HG03354 (cell line): Measurements from ENCODE around the gene PTPRG.

Experiments used
- ATAC-seq: cut with Tn5 transposase; IDR thresholded peaks from one replicate; pipeline ENCODE4 v1.9.1; 2021; ENCODE audit warnings: mild to moderate bottlenecking; ENCODE audit not compliant: unreplicated experiment, poor library complexity, severe bottlenecking

PTPRG gene

GRCh38 chr3:61560517-61561373 is 626 bp upstream of the PTPRG start:
- peak; percentile 58 for ATAC-seq

- ATAC-seq = no peak
Observed at GRCh38 chr3:61562042-61562720, 810 bp downstream of the PTPRG start.

DNA sequence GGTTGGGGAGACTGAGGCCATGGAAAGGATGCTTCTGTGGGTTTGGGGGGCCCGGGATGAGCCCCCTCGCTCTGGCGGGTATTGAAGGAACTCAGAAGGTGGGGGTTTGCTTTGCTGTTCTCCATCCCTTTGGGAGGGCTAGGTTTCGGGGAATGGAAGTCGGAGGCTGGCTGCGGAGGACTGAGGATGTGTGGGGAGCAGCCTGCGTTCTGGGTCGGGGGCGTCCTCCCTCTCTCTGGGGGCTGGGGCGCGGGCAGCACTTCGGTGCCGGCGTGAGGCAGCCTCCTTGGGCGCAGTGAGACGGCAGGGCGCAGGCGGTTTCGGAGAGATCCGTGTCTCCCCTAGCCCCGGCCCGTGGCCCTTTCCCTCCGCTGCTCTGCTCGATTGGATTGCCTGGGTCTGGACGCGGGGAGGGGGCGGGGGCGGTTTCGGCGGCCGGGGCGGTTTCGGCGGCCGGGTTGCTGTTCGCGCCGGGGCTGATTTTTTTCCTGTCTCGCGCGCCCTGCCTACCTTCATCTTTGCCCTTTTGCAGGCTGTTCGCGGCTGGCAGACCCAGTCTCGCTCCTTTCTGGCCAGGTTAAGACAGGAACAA is 1.4 kb downstream of the PTPRG start:
- no peak for ATAC-seq

DNA sequence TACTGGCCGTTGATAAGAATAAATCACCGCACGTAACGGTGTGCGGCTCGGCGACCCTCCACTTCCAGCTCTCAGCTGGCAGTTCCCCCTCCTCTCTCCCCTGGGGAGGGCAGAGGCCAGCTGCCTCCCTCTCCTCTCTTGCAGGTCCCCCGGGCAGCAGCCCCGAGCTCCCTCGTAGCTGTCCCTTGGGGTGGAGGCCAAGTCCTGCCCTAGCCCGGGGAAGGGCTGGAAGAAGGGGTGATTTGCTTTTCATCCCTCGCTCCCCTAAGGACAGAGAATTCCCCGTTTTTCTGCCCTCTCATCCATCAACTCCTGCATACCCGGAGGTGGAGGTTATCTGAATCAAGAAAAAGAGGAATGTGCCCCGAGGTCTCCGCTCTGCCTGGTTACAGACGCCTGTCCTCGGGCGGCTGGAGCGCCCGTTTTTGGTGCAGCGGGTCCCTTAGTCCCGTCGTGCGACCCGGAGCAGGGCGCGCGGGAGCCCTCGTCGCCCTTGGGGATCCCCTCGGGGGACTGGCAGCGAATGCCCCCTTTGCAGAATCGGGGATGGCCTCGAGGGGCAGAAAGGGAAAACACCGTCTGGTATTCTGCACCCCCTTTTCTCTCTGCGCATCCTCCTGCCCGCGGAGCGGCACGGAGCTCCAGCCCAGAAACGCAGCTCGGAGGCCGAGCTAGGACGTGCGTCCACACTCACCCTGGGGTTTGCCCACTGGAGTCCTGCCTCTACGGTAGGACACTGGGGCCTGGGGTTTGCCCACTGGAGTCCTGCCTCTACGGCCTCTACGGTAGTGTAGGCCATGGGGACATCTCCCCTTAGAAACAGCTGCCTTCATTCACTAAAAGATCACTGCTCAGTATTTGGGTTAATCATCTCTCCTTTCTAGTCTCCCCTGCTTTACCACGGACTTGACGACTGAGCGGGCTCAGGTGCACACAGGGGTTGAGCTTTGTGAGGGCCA is 2.2 kb downstream of the PTPRG start:
- ATAC-seq = no peak

- no peak for ATAC-seq
Observed at GRCh38 chr3:61564395-61565059, 3.2 kb downstream of the PTPRG start.

- ATAC-seq = no peak
Observed at GRCh38 chr3:61565569-61565968, 4.2 kb downstream of the PTPRG start.

GRCh38 chr3:61568127-61568526 is 6.8 kb downstream of the PTPRG start:
- no peak for ATAC-seq

GRCh38 chr3:61569856-61570580 is 8.6 kb downstream of the PTPRG start:
- ATAC-seq = no peak

DNA sequence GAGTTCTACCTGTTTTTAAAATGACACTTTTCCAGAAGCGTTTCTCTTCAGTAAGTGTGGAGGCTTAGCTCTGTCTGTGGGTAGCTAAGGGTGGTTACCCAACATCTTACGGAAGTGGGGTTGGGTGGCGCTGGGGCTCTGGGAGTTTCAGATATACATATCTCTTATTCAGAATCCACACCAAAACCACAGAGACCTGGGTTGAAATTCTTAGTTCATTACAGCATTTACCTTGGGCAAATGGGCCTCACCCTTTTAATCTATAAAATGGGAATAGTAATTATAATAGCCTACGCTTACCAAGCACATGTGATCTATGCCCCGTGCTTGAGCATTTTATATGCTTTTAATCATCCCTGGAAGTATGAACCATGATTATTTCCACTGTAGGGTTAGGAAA is 9.4 kb downstream of the PTPRG start:
- no peak for ATAC-seq

DNA sequence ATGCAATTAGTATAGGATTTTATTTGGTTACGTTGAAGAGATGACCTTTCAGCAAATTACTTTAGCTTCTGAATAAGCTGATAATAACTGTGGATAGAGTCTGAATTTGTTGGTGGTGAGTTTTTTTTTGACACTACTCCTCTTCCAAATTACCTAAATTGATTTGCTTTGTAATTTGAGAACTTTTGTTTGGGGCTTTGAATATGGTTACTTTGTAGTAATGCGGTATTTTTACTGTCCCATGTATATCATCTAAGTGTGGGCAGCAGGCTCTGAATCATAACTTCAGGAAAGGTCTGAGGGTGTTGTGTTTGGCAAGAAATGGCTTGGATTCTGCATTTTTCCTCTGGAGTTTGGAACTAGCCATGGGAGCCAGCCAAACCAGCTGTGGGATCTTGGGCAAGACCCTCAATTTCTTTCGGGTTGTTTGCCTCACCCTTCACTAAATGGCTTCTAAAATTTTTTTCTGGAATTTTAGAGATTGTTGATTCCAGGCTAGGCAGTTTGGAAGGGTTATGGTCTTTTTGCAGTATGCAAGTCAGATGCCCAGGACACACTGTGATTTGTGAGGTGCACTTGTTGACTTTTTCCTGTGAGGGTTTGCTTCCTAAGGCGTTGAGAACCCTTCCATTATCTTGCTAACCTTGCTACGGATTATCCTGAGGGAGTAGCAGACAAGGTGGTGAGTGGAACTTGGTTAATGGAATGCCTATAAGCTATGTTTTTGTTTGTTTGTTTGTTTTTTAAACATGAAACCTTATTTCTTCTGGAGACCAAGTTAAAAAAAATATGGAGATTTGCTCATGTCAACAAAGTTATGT is 10.4 kb downstream of the PTPRG start:
- ATAC-seq = no peak

DNA sequence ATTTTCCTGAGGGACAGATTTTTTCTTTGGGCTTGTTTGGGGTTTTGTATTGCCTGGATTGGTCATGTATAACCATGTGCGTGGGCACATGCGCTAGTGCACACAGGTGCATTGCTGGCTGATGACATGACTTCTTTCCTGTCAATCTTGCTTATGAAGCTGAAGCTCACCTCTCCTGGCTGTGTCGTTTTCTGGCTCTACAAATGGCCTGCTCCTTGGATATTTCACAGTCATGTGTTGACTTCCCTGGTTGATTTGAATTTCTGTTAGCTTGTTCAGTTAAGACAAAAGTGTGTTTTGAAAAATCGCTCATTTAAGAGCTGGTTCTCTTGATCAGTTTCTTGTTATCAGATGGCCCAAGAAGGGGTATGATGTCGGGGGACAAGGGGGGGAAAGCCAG is 11.5 kb downstream of the PTPRG start:
- no peak for ATAC-seq

- no peak for ATAC-seq
Observed at GRCh38 chr3:61573441-61573840, 12.1 kb downstream of the PTPRG start.

GRCh38 chr3:61574854-61575253 is 13.5 kb downstream of the PTPRG start:
- no peak for ATAC-seq

DNA sequence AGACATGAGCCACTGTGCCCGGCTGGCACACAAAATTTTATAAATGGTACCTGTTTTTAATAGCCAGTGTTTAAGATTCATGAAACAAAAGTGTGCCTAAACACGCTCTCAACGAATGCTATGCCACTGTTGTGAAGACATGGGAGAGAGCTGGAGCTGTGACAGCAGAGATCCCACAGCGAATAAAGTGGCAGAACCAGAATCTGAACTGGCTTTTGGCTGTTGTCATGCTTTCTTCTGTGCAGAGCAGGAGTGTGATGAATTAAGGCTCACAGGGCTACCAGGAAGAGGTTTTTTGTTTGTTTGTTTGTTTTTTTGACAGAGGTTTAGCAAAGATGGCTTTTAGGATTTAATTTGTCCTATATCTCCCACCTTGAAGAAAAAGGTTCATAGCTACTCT is 14.5 kb downstream of the PTPRG start:
- ATAC-seq = no peak

DNA sequence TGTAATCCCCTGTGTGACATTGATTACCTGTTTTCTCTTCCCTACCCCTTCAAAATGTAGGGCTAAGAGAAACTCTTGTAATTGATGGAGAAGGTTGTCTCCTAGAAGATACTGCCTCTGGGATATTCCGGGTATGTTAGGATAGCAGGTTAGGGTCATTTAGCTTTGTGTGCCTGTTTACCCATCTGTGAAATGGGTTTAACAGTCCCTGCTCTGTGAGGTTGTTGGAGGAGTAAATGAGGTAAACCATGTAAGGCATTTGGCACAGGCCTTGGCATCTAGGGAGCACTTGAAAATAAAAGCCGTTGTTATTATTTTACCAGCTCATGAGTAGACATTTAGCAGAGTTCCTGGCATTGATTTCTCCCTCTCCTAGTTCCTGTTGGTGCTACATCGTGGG is 16.4 kb downstream of the PTPRG start:
- no peak for ATAC-seq

- no peak for ATAC-seq
Observed at GRCh38 chr3:61578667-61579367, 17.4 kb downstream of the PTPRG start.

- no peak for ATAC-seq
Observed at GRCh38 chr3:61579685-61580084, 18.3 kb downstream of the PTPRG start.
